H9 (cell line): ENCODE data around the gene ATP8A1. TPM values are rescaled to one million over a fixed set of nuclear protein-coding genes. Genes with fewer than 3 reads are reported as not detected.

ENCODE experiments used
- DNase-seq: peaks from one replicate; pipeline ENCODE4 v3.0.0-alpha.2; 2017
- H2AFZ ChIP-seq: one replicate; pipeline ENCODE4 v1.6.1; 2013; ENCODE audit warnings: mild to moderate bottlenecking, low read length, control low read depth, moderate library complexity
- H2AK5ac ChIP-seq: 2 replicates; pipeline ENCODE4 v1.6.1; 2013; ENCODE audit warnings: low read length, control low read depth, mixed read lengths; ENCODE audit not compliant: insufficient read length
- H2BK120ac ChIP-seq: one replicate; pipeline ENCODE4 v1.6.1; 2013; ENCODE audit warnings: low read depth, mild to moderate bottlenecking, low read length, control low read depth, inconsistent platforms; ENCODE audit not compliant: poor library complexity, severe bottlenecking
- H2BK12ac ChIP-seq: 2 replicates; pipeline ENCODE4 v1.6.1; 2013; ENCODE audit warnings: low read length, control low read depth, mixed read lengths, low read depth; ENCODE audit not compliant: insufficient read length
- H2BK15ac ChIP-seq: 2 replicates; pipeline ENCODE4 v1.6.1; 2013; ENCODE audit warnings: low read depth, low read length, control low read depth
- H2BK20ac ChIP-seq: one replicate; pipeline ENCODE4 v1.6.1; 2013; ENCODE audit warnings: low read depth, mild to moderate bottlenecking, low read length, control low read depth, inconsistent platforms; ENCODE audit not compliant: poor library complexity, severe bottlenecking
- H2BK5ac ChIP-seq: 2 replicates; pipeline ENCODE4 v1.6.1; 2013; ENCODE audit warnings: low read length, control low read depth, mixed read lengths; ENCODE audit not compliant: insufficient read length
- H3K14ac ChIP-seq: 2 replicates; pipeline ENCODE4 v1.6.1; 2013; ENCODE audit warnings: low read length, control low read depth; ENCODE audit not compliant: insufficient read depth
- H3K18ac ChIP-seq: 2 replicates; pipeline ENCODE4 v1.6.1; 2013; ENCODE audit warnings: low read depth, mild to moderate bottlenecking, mixed read lengths, low read length, control low read depth; ENCODE audit not compliant: insufficient read length
- H3K23ac ChIP-seq: 2 replicates; pipeline ENCODE4 v1.6.1; 2013; ENCODE audit warnings: low read length, control low read depth, mixed read lengths, low read depth; ENCODE audit not compliant: insufficient read length
- H3K23me2 ChIP-seq: 2 replicates; pipeline ENCODE4 v1.6.1; 2013; ENCODE audit warnings: low read depth, mild to moderate bottlenecking, mixed read lengths, low read length, control low read depth; ENCODE audit not compliant: insufficient read length, poor library complexity, severe bottlenecking
- H3K27ac ChIP-seq: 2 replicates; pipeline ENCODE4 v1.5.1; 2013; ENCODE audit warnings: low read length, control low read depth, mixed read lengths, low read depth; ENCODE audit not compliant: insufficient read length
- H3K27me3 ChIP-seq: 2 replicates; pipeline ENCODE4 v1.6.1; 2013; ENCODE audit warnings: low read length, control low read depth, inconsistent platforms; ENCODE audit not compliant: insufficient read depth
- H3K4ac ChIP-seq: 2 replicates; pipeline ENCODE4 v1.6.1; 2013; ENCODE audit warnings: low read depth, mild to moderate bottlenecking, control low read depth, inconsistent platforms, low read length, moderate library complexity
- H3K4me1 ChIP-seq: 2 replicates; pipeline ENCODE4 v1.6.1; 2013; ENCODE audit warnings: low read length, control low read depth, inconsistent platforms; ENCODE audit not compliant: insufficient read depth
- H3K4me2 ChIP-seq: 2 replicates; pipeline ENCODE4 v1.6.1; 2013; ENCODE audit warnings: low read length, control low read depth, mixed read lengths; ENCODE audit not compliant: insufficient read length, insufficient read depth
- H3K56ac ChIP-seq: 2 replicates; pipeline ENCODE4 v1.6.1; 2013; ENCODE audit warnings: low read depth, mild to moderate bottlenecking, mixed read lengths, low read length, control low read depth; ENCODE audit not compliant: insufficient read length
- H3K79me1 ChIP-seq: 2 replicates; pipeline ENCODE4 v1.6.1; 2013; ENCODE audit warnings: low read depth, mild to moderate bottlenecking, moderate library complexity, low read length, control low read depth, inconsistent platforms; ENCODE audit not compliant: insufficient read depth, poor library complexity, severe bottlenecking
- H3K79me2 ChIP-seq: 2 replicates; pipeline ENCODE4 v1.6.1; 2013; ENCODE audit warnings: low read length, control low read depth, inconsistent platforms; ENCODE audit not compliant: insufficient read depth
- H3K9ac ChIP-seq: 2 replicates; pipeline ENCODE4 v1.6.1; 2013; ENCODE audit warnings: low read length, control low read depth, mixed read lengths; ENCODE audit not compliant: insufficient read length; ENCODE audit errors: extremely low read depth
- H3K9me3 ChIP-seq: one replicate; pipeline ENCODE4 v1.6.1; 2013; ENCODE audit warnings: low read depth, low read length, inconsistent platforms; ENCODE audit not compliant: control insufficient read depth
- H3T11ph ChIP-seq: one replicate; pipeline ENCODE4 v1.6.1; 2013; ENCODE audit warnings: mild to moderate bottlenecking, low read length, control low read depth, inconsistent platforms
- H4K20me1 ChIP-seq: one replicate; pipeline ENCODE4 v1.6.1; 2013; ENCODE audit not compliant: control insufficient read depth, insufficient read length, insufficient read depth
- H4K5ac ChIP-seq: 2 replicates; pipeline ENCODE4 v1.6.1; 2013; ENCODE audit warnings: low read depth, mild to moderate bottlenecking, mixed read lengths, low read length, control low read depth; ENCODE audit not compliant: insufficient read length
- H4K8ac ChIP-seq: replicated peaks from 2 replicates; pipeline ENCODE4 v1.6.1; 2013; ENCODE audit warnings: low read length, control low read depth, mixed read lengths, low read depth; ENCODE audit not compliant: insufficient read length
- H4K91ac ChIP-seq: 2 replicates; pipeline ENCODE4 v1.6.1; 2013; ENCODE audit warnings: low read depth, mild to moderate bottlenecking, moderate library complexity, mixed read lengths, low read length, control low read depth; ENCODE audit not compliant: insufficient read length
- H3K27ac Mint-ChIP-seq, 3 experiments: 2 replicates in 2 of 3; 3 replicates in 1 of 3; pipeline ENCODE4 v1.8.0; 2020 to 2021; ENCODE audit warnings: mixed read lengths in 3 of 3, mild to moderate bottlenecking in 1 of 3, moderate library complexity in 1 of 3
- H3K27me3 Mint-ChIP-seq: 2 replicates; pipeline ENCODE4 v1.8.0; 2021; ENCODE audit warnings: low read depth, mild to moderate bottlenecking, moderate library complexity, mixed read lengths
- H3K36me3 Mint-ChIP-seq, 3 experiments: 2 replicates in 2 of 3; 3 replicates in 1 of 3; pipeline ENCODE4 v1.8.0; 2020 to 2021; ENCODE audit warnings: low read depth in 3 of 3, mixed read lengths in 3 of 3; ENCODE audit not compliant: insufficient read depth in 1 of 3
- H3K4me1 Mint-ChIP-seq, 2 experiments: 2 replicates each; pipeline ENCODE4 v1.8.0; 2020; ENCODE audit warnings: mixed read lengths in 2 of 2
- H3K4me3 Mint-ChIP-seq, 2 experiments: 2 replicates in 1 of 2; 3 replicates in 1 of 2; pipeline ENCODE4 v1.8.0; 2020 to 2021; ENCODE audit warnings: mild to moderate bottlenecking in 2 of 2, mixed read lengths in 2 of 2, moderate library complexity in 1 of 2
- H3K9me3 Mint-ChIP-seq, 2 experiments: 2 replicates in 1 of 2; 3 replicates in 1 of 2; pipeline ENCODE4 v1.8.0; 2020; ENCODE audit warnings: mild to moderate bottlenecking in 2 of 2, mixed read lengths in 2 of 2, moderate library complexity in 1 of 2
- CTCF ChIP-seq: fragments of 200-600 bp; sonication (generic); conservative IDR thresholded peaks from 3 replicates; pipeline ENCODE4 v1.8.0; 2021; ENCODE audit warnings: antibody characterized with exemption, mild to moderate bottlenecking
- WGBS: extraction: QIAGEN DNeasy Blood & Tissue Kit; methylation state at CpG from one replicate; pipeline ENCODE4 v1.1.7; 2013; ENCODE audit warnings: missing lambda C conversion rate, low lambda C conversion rate, mixed read lengths; ENCODE audit not compliant: insufficient read length; ENCODE audit errors: extremely low coverage; 5-methylcytosine and 5-hydroxymethylcytosine counted together
- total RNA-seq: library from RNA; stranded (reverse); gene quantifications from 2 replicates; pipeline ENCODE4 v1.2.1, GENCODE V29; 2021

The ATP8A1 gene
- total RNA-seq, 1 experiment from 2014 or later, result 5.1 TPM

DNA sequence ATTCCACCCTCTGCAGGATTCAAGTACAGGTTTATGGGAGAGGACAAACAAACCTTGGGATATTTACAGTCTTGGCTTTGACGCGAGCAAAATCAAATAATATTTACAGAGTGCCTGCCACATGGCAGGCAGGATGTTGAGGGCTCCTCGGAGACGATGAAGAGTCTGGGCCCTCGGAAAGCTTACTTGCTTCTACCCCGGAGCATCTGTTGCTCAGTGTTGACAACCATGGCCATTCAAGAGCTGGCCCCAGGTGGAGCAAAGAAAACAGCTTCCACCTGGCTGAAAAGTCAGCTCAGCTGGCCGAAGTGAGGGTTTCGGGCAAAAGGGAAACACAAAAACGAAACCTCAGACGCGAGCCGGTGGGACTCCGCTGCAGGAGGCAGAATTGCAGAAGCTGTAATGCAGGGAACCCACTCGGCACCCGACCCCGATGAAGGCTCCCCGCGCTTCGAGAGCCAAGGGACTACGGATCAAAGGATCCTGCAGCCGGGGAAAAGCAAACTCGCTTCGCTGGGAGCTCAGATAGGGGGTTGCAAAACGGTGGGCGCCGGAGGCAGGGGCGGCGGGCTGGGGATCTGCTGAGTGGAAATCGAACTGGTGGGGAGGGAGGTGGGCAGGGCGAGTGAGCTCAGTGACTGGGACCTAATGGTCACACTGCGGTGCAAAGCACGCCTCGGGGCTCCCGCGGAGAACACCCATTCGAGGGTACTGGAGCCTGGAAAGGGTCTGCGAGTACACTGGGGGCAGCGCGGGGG is 805 bp downstream of the ATP8A1 start:
- no peak for TF ChIP-seq CTCF
- no peak overlapping the region for H4K91ac ChIP-seq
- no CpG with 5 or more reads among the region's 39 CpGs for WGBS

More for the DNA sequence above, 805 bp downstream of the ATP8A1 start:
- Histone ChIP-seq H2BK20ac (no peak overlapping the region), H3K56ac (no peak overlapping the region), H4K8ac (no peak overlapping the region), H3K9me3 (no peaks in the 10 kb centered on the region), H3T11ph (no peak overlapping the region), H3K23ac (no peak overlapping the region), H4K20me1 (no peaks in the 10 kb centered on the region), H3K14ac (peak overlapping the region; percentile 24; the same call in 1 of the 2 replicates), H2BK5ac (no peak overlapping the region), H3K4me1 (no peaks in the 10 kb centered on the region), H3K9ac (peak overlapping the region; percentile 9), H3K79me1 (no peaks in the 10 kb centered on the region), H3K23me2 (peaks cover 10% of the 10 kb centered on the region), H3K4ac (no peak overlapping the region), H2BK12ac (no peak overlapping the region), H4K5ac (no peak overlapping the region), H3K27me3 (no peaks in the 10 kb centered on the region), H2AFZ (no peak overlapping the region), H2AK5ac (no peak overlapping the region), H3K4me2 (peak overlapping the region; percentile 71), H3K18ac (no peak overlapping the region), H3K27ac (no peak overlapping the region), H2BK15ac (no peak overlapping the region), H2BK120ac (no peak overlapping the region), H3K79me2 (no peaks in the 10 kb centered on the region)
- H3K36me3 Mint-ChIP-seq, result peaks cover 2 to 21% (median 17%) of the 10 kb centered on the region in 3 experiments
- peaks cover 1 to 15% of the 10 kb centered on the region in 2 experiments; a peak in 4 of 5 replicates for H3K9me3 Mint-ChIP-seq
- peak; percentile 34 for DNase-seq
- peaks cover 17% of the 10 kb centered on the region for H3K27me3 Mint-ChIP-seq
- H3K4me3 Mint-ChIP-seq, result peak overlapping the region; percentile 82 to 96
- peaks cover 20 to 40% of the 10 kb centered on the region in 2 experiments for H3K4me1 Mint-ChIP-seq
- no peak overlapping the region; a peak in 1 of 7 replicates for H3K27ac Mint-ChIP-seq
